Astrocyte of the hippocampus (primary cell): Measurements from ENCODE around the gene ARHGEF25.
A peak's percentile ranks its signal among the peaks of the same experiment; 100 is the strongest.
"Not testable (repeated sequence)": the region's sequence is repeated elsewhere in the genome, so short reads cannot be mapped to it uniquely, and the experiment has no call there.

Experiments
- DNase-seq: peaks from one replicate; pipeline ENCODE4 v3.0.0; 2011; ENCODE audit warnings: low read depth, low spot score

ARHGEF25 gene

DNA sequence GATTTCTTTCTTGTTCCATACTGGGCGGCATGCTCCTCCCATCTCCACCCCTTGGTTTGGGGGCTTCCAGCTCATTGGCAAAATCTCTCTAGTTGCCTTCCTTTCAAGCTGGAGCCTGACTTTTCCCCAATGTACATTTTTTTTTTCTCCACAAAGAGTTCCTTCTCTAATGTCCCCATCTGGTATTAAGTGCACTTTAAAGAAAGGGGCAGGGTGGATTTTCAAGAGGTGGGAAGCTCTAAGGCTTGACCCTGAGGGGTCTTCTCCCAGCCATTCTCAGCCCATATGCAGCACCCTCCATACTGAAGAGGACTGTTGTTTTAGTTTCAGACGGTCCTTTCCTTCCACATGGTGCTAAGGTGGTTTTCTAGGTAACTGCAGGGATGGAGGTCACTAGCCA, 26.1 kb upstream of the ARHGEF25 start:
- no peak for DNase-seq

DNA sequence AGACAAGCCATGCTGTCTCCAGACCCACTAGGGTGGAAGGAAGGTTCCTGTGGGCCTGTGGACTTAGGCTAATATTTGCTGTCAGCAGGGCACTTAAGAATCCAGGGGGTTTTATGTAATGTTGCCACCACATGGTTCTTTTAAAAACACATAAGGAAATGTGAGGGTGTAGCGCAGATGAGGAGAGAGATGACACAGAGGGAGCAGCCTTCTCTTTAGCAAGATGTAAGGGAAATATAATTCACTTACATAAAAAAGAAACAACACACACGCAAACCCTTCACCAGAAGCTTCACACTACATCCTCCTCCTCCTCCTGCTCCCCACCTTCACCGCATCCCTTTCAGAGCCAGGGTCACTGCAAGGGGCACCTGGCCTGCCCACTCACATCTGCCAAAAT, 25.1 kb upstream of the ARHGEF25 start:
- DNase-seq: no peak

DNA sequence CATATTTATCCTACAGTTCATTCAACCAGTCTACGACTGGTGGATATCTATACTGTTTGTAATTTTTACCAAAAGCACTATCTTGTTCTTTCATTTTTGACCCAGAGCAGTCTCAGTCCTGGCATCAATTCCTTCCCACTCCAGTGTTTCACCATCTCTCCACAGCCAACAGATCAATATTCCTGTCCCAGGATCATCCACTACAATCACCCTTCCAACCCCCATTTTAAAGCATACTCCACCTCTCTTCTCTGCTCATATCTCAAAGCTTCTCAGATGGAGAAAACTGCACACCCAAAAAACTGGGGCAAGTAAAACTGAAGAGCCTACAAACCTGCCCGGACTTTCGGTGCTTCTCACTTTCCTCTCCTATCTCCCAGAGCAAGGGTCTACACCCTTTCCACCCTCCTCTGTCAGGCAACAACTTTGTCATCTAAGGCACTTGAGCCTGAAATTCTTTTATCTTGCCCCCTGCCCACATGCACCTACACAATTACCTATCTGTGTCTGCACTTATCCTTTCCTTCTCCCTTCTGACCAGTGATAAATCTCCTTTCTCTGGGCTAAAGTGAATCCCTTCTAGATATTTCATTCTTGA, 24.3 kb upstream of the ARHGEF25 start:
- no peak for DNase-seq

DNA sequence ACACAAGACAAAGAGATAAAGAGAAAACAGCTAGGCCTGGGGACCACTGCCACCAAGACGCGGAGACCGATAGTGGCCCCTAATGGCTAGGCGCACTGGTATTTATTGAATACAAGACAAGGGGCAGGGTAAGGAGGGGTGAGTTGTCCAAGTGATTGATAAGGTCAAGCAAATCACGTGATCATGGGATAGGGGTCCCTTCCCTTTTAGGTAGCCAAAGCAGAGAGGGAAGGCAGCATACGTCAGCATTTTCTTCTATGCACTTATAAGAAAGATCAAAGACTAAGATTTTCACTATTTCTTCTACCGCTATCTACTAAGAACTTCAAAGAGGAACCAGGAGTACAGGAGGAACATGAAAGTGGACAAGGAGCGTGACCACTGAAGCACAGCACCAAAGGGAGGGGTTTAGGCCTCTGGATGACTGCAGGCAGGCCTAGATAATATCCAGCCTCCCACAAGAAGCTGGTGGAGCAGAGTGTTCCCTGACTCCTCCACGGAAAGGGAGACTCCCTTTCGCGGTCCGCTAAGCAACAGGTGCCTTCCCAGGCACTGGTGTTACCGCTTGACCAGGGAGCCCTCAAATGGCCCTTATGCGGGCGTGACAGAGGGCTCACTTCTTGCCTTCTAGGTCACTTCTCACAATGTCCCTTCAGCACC, 22.2 kb upstream of the ARHGEF25 start:
- DNase-seq: not testable (repeated sequence)

DNA sequence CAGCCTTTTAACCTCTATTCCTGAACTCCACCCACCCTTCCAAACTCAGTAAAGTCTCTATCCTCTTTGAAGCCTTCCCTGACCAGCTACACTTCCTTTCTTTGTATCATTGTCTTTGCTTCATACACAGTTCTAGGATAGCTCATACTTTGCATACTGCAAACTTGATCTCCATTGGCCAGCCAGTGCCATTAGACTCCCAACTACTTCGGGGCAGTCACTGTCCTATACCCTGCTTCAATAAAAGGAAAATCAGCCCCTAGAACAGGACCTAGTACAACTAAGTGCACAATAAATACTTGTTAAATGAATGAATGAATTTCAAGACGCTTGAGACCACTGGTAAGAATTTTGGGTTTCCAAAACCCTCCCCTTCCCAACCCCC, 20.8 kb upstream of the ARHGEF25 start:
- DNase-seq: no peak

DNA sequence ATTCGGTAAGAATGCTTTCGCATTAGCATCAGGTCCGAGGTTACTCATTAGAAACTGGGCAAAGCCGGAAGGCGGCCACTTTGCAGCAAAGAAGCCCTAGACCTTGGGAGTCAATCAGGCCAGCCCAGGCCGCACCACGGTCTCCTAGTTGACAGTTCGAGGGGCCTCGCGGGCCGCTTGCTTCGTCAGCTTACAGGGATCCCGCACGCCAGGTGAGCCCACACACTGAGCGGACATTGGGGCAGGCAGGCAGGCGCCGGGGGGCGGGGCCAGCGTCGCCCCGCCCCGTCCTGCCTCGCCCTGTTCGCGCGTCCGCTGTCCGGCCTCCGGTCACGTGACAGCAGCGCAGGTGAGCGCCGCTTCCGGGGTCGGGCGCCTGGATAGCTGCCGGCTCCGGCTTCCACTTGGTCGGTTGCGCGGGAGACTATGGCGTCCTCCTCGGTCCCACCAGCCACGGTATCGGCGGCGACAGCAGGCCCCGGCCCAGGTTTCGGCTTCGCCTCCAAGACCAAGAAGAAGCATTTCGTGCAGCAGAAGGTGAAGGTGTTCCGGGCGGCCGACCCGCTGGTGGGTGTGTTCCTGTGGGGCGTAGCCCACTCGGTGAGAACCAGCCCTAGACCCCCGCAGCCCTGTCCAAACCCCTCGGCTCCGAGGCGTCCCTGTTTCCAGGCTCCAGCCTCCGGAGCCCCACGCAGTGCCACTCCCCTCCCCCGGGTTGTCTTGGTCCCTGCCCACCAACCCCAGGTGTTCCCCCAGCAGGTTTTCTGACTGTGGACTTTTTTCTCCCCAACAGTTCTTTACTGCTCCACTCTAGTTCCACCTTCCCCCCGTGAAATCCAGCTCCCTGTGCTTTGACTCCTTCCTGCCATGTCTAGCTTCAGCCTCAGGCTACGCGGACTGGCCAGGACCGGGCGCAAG, 20.1 kb upstream of the ARHGEF25 start, which contains the start of gene PIP4K2C:
Gene PIP4K2C (plus strand): TSS at position 329 of the 918 bp plus-strand sequence. CDS start 98 bp downstream, at position 427.
- DNase-seq: peak; percentile 86

DNA sequence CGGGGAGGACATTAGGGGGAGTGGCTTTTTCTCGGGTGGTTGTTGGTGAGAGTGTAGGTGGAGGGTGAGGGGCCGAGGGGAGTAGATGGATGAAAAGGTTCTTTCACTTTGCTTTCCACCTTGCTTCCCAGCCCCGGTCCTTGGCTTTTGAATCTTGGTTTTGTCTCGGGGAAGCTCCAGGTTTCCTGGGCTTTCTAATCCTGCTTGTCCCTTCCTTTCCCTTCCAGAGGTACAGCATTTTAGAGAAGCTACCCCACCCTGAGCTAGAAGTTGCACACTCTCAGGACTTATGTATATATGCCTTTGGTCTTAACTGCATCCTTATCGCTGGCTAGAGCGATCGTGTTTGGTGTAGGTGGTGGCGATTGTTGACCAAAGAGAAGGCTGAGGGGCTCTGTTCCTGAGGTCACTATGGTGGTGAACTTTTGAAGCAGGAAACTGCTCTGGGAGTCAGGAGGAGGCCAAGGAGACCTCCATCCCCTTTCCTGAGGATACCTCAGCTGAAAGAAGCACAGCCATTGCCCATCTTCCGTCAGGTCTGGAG, 19.4 kb upstream of the ARHGEF25 start:
- DNase-seq: no peak

DNA sequence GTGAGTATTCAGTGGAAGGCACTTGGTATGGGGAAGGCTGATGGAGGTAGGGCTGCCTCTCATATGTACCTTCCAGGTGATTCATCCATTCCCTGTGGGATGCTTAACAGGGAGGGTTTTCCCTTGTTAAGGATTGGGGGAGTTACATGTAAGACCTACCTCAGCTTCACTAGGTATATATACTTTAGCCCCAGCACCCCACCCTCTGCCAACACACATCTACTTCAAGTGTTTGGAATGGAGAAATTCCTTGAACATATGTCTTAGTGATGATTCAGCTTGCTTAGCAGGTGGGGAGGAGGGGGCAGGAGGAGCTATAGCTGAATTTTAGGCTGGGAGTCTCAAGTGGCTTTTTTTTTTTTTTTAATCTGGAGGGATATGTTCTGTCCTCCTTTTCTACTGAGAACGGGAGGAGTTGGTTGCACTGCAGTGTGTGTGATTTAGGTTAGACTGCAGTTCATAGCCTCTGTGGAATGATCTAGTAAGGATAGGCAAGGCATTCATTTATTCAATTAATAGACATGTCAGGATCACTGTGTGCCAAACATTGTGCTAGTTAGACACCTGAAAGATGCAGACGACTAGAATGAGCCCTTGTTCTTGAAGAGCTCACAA, 18.6 kb upstream of the ARHGEF25 start:
- no peak for DNase-seq

DNA sequence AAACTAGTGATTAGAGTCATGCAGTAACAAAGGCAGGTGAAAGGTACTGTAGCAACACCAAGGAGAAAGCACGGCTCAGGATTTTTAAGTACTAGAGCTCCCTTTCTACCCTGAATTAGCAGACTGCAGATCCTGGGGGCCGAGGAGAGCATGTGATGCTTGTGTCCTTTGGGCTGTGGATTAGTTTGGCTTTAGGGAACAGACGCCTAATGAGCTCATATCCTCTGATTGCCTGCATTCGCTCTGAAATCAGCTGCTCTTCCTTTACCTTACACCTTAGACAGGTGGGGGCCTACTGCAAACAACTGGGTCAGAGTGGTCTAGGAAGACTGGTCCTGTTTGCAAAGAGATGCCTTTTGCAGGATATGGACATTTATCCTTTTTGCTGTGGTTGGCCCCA, 18.0 kb upstream of the ARHGEF25 start:
- no peak for DNase-seq

DNA sequence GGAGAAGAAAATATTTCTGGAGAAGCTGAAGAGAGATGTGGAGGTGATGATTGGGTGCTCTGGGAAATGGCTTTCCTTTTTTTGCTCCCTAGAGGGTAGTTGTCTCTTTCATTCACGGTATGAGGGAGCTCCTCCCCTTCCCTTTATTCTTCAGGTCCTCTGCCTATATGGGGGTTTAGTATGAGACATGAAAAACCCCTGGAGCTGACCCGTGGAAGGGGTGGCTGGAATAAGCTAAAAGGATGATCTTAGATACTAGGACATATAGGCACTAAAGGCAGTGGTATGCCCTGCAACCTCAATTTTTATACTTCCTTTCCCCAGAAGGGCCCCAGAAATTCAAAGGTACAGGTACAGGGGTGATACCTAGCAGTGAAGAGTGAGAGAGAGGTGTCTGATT, 10.8 kb upstream of the ARHGEF25 start:
- no peak for DNase-seq

DNA sequence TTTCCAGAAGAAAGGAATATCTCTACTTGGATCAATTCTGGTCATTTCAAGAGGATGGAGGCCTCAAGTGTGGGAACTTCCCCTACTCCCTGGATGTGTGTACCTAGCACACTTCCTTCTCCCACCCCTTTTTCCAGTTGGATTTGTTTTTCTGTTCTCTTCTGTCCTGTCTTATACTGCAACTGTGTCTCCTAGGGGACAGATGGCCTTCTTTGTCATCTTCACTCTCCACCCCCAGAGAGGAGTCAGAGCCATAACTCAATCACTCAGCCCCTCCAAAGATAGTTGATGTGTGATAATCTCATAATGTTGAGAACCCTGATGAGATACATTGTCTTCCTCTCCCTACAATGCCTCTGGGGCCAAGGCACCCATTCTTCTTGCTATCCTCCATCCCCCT, 8.7 kb upstream of the ARHGEF25 start:
- no peak for DNase-seq

DNA sequence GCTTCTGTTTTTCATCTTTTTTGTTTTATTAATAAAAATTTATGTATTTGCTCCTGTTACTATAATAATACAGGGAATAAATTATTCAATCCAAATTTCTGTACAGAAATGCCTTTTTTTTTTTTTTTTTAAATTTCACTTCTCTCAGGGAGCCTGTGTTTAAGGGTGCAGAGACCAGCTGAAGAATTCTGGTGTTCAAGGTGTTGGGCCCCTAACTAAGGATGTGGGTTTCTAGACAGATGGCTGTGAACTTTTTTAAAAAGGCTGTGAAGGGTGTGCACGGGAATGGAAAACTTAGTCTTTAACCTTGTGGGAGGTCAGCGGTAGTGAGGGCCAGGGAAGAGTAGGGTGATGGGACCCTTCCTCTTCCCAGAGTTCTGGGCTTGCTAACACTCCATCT, 7.9 kb upstream of the ARHGEF25 start:
- DNase-seq: no peak

DNA sequence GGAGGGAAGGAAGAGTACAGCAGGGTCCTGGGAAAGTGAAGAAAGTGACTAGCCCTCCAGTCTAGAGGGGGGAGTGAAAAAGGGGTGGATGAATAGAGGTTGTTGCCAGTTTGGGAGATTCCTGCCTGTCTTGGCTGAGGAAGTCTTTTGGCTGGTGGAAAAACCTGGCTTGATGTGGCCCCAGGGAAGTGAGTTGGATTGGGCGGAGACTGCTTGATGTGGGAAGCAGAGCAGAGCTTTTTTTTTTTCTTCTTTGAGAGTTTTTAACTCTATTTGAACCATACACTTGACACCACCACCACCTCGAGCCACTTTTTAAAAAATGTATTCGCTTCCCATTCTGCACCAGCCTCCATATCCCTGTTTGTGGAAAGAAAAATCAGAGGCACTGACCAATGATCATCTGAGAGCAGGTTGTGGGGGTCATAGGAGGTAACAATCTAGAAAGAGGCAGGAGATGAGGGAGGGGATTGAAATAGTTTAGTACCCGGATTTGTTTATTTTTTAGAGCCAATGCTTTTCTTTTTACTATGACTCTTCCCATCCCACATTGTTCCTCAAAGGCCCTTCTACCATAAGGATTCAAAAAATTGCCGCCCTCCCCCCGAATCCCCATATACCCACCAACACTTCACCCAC, 7.3 kb upstream of the ARHGEF25 start:
- DNase-seq: peak; percentile 70

DNA sequence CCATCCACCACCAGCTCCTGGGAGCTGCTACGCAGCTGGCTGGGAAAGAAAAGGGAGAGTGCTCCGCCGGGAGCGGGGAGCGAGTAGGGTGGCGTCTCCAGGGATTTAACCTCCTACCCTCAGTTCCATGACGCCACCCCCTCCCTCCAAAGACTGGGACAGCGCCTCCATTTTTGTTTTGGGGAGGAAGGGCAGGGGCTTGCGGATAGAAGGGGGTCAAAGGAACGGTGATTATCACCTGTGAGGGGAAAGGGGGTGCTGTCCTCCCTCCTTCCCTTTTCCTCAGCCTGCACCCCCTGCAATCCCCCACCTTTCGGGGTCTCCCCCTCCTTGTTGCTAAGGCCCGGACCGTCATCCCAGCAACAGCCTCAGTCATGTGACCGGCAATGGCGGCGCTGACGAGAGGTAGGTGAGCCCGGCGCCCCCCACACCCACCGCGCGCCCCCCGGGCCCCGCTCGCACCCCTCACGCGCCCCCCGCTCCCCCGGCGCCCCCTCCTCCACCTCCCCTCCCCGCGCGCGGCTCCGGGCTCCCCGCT, 6.7 kb upstream of the ARHGEF25 start, which contains the start of gene DTX3:
Gene DTX3 (plus strand): TSS at position 371 of the 538 bp plus-strand sequence. CDS start 1,694 bp downstream, outside the sequence.
- DNase-seq: peak; percentile 61

DNA sequence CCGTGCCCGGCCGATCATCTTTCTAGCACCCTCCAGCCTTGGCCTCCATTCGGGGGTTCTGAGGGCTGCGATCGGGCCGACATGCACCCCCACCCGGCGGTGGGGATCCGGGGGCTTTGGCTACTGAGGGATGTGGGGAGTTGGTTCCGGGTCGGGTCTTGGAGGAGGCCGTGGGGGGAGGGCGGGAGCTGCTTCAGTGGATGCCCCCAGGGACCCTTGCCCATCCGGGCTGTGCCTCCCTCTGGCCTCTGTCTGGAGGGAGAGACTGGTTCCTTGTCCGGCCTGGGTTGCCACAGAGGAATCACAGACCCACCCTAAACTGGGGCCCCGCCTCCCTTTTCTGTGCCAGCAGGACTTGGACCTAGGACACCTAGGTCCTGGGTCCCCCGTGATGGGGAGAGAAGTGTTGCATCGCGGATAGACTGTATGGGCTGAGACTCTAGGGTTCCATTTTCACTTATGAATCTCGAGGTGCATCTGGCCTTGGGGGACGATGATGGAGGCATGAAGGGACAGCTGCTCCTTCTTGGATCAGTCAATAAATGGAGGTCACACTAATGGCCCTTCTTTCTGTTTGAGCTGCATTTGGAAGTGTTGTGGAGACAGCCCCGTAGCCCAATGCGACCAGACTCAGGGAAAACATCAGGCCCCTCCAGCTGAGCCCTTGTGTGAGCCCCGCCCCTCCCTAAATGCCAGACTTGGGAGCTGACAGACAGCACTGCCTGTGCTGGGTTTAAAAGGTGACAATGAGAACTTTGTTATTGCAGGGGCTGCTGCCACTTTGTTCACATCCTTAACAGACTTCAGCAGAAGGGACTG, 6.0 kb upstream of the ARHGEF25 start:
- peak; percentile 49 for DNase-seq

DNA sequence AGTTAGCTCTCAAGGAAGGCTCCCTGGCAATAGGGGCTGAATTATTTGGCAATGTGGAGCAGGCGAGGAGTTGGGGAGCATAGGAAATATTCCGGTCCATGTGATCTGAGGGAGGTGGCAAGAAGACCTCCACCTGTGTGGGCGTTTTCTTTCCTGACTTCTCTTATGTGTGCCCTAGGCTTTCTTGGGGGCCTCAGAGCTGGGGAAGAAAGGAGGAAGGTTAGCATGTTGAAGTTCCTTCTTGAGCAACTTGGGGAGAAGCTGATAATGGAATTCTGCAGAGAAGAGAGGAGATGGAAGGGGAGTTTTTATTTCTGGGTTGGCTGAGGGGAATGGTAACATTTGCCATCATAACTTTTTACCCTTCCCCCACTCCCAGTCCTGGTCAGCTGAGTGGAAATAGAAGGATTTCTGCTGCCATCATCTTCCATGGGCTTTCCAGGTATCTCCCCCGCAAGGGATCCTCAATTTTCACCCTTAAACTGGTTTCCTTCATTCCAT, 5.4 kb upstream of the ARHGEF25 start:
- no peak for DNase-seq

DNA sequence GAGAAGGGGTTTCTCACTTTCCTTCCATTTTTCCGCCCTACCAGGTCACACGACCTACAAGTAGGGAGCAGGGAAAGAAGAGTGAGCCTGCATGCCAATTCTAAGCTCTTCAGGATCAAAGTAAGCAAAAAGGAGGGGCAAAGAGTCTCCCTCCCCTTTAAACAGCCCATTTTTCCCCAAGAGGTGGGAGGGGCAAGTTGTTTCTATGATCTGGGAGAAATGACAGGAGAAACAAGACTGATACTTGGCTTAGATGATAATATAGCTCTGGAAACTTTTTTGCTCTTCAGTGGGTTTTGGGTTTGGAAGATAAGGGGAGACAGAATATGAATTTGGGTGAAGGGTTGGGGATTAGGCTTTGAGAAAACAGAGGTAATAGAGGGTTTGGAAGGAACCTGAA, 4.8 kb upstream of the ARHGEF25 start:
- no peak for DNase-seq

DNA sequence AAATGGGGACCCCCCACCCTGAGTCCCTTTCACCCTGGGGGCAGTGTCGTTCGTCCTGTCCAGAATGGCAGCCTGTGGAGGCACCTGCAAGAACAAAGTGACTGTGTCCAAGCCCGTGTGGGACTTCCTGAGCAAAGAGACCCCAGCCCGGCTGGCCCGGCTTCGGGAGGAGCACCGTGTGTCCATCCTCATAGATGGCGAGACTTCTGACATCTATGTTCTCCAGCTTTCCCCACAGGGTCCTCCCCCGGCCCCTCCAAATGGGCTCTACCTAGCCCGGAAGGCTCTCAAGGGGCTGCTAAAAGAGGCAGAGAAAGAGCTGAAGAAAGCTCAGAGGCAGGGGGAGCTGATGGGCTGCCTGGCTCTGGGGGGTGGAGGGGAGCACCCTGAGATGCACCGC, 4.4 kb upstream of the ARHGEF25 start:
- no peak for DNase-seq

DNA sequence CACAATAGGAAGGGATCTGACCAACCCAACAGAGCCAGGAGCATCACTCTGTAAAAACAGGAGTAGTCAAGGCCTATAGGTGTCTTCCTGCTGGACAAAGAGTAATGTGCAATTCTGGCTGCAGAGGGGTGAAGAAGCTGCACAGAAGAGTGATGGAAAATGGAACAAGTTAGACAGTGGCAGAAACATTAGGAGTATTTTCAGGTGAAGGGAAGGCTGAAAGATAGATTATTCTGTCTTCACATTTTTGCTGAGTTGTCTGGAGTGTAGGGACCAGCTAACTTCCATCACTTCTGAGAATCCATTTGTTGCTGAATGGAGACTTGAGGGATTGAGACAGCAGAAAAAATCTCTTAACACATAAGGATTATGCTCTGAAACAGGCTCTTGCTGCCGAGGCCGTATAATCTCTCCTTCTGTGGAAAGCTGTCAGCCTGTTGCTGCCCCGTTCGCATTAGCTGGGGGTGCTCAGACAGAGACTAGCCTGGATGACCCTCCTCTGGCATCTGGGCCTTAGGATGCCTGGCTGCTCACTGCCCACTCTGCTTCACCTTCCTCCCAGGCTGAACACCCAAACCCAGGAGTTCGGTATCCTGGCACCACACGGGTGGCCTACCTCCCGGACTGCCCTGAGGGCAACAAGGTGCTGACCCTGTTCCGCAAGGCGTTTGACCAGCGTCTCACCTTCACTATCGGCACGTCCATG, 3.1 kb upstream of the ARHGEF25 start:
- DNase-seq: no peak
